C4-2B (cell line): ENCODE data around the gene UTS2R.

Experiments
- ZFX ChIP-seq: fragments of 450-650 bp; IDR thresholded peaks from 2 replicates; pipeline ENCODE4 v1.6.1; 2017
- TF ChIP-seq, protein P1 (sequence below): fragments of 450-650 bp; conservative IDR thresholded peaks from 2 replicates; pipeline ENCODE4 v1.5.1; 2017; ENCODE audit warnings: mild to moderate bottlenecking

DNA sequence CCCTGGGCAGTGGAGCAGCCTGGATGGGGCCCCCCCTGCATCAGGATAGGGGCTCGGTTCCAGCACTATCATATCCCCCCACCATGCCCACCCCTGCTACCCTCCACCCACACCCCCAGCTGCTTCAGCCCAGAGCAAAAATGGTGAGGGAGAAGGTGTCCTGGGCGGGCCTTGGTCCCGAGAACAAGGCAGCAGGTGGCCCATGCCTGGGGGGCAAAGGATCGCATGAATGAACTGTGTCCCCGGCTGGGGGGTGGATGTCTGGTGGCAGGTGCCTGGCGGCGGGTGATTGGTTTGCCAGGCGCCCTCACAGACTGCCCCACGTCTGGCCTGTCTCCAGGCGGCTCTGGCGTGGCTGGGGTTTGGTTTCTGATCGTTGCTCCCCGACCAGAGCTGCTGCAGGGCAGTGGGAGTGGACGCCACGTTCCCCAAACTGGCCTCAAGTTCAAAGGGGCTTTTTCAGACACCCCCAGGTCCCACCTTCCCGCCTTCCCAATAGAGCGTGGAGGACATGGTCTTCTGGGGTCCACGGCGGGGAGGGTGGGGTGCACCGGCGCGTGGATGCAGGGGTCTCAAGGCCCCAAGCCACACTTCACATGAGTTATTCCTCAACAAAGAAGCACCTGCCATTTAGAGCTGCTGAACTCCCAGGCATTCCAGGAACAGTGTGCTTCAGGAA is 12.6 kb downstream of the UTS2R start:
- TF ChIP-seq, protein P1, sequence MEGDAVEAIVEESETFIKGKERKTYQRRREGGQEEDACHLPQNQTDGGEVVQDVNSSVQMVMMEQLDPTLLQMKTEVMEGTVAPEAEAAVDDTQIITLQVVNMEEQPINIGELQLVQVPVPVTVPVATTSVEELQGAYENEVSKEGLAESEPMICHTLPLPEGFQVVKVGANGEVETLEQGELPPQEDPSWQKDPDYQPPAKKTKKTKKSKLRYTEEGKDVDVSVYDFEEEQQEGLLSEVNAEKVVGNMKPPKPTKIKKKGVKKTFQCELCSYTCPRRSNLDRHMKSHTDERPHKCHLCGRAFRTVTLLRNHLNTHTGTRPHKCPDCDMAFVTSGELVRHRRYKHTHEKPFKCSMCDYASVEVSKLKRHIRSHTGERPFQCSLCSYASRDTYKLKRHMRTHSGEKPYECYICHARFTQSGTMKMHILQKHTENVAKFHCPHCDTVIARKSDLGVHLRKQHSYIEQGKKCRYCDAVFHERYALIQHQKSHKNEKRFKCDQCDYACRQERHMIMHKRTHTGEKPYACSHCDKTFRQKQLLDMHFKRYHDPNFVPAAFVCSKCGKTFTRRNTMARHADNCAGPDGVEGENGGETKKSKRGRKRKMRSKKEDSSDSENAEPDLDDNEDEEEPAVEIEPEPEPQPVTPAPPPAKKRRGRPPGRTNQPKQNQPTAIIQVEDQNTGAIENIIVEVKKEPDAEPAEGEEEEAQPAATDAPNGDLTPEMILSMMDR, result no peak
- no peak for TF ChIP-seq ZFX
